Loucy (cell line): Measurements from ENCODE around the gene CHL1.

Source experiments
- CTCF ChIP-seq: fragments of 200-600 bp; sonication (generic); conservative IDR thresholded peaks from 2 replicates; pipeline ENCODE4 v1.5.1; 2014; ENCODE audit warnings: mild to moderate bottlenecking, antibody characterized with exemption, low read length
- EZH2phosphoT487 ChIP-seq: fragments of 200-600 bp; IDR thresholded peaks from 2 replicates; pipeline ENCODE4 v1.6.1; 2018; ENCODE audit warnings: antibody characterized with exemption, mild to moderate bottlenecking, moderate library complexity, borderline replicate concordance

- TF ChIP-seq CTCF (no peak), EZH2phosphoT487 (no peak)
These were observed 40.3 kb downstream of the CHL1 start for GRCh38 chr3:236881-237280.
